OCI-LY3 (cell line): ENCODE results near the gene DACT2.

Experiments
- EZH2phosphoT487 ChIP-seq: fragments of 200-600 bp; shearing (Covaris generic); IDR thresholded peaks from 2 replicates; pipeline ENCODE4 v1.6.1; 2018; ENCODE audit warnings: antibody characterized with exemption, mixed run types, low read depth
- TF ChIP-seq, protein P1 (sequence below): fragments of 200-600, 300-600 bp; sonication (generic); IDR thresholded peaks from 2 replicates; pipeline ENCODE4 v1.5.1; 2014; ENCODE audit warnings: antibody characterized with exemption, low read length, low read depth

DNA sequence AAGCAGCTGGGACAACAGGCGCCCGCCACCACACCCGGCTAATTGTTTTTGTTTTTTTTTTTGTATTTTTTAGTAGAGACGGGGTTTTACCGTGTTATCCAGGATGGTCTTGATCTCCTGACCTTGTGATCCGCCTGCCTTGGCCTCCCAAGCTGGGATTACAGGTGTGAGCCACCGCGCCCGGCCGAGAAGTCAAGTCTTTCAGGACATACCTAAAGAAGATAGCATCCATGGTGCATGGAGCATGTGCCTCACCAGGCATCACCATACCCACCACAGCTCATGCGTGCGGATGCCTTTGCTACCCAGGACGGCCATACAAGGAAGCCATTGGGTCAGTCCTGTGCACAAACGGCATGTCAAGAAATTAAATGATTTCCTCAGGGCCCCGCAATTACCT, 60.8 kb downstream of the DACT2 start:
- TF ChIP-seq, protein P1, sequence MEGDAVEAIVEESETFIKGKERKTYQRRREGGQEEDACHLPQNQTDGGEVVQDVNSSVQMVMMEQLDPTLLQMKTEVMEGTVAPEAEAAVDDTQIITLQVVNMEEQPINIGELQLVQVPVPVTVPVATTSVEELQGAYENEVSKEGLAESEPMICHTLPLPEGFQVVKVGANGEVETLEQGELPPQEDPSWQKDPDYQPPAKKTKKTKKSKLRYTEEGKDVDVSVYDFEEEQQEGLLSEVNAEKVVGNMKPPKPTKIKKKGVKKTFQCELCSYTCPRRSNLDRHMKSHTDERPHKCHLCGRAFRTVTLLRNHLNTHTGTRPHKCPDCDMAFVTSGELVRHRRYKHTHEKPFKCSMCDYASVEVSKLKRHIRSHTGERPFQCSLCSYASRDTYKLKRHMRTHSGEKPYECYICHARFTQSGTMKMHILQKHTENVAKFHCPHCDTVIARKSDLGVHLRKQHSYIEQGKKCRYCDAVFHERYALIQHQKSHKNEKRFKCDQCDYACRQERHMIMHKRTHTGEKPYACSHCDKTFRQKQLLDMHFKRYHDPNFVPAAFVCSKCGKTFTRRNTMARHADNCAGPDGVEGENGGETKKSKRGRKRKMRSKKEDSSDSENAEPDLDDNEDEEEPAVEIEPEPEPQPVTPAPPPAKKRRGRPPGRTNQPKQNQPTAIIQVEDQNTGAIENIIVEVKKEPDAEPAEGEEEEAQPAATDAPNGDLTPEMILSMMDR: no peak
- no peak for TF ChIP-seq EZH2phosphoT487
